ENCODE measurements around the gene EIF5B. TPM values are rescaled to one million over a fixed set of nuclear protein-coding genes. Genes with fewer than 3 reads are reported as not detected.

Gene EIF5B
- total RNA-seq, 2 experiments from 2014 or later, result 71.6 to 75.3 TPM

- Mint-ChIP-seq H3K4me3 (no peak overlapping the region), H3K27ac (peak overlapping the region; percentile 9), H3K4me1 (ENCODE audit: low read depth) (peaks cover 4% of the 10 kb centered on the region), H3K36me3 (ENCODE audit: low read depth) (peaks cover 41% of the 10 kb centered on the region), H3K9me3 (no peaks in the 10 kb centered on the region), H3K27me3 (no peaks in the 10 kb centered on the region)
- POLR2A ChIA-PET, result no interaction called here
- no peak for DNase-seq
- no peak for TF ChIP-seq CTCF (IDR thresholded peaks at IDR 0.05)
- intact Hi-C loops (cut with micrococcal nuclease), result no loop called here
- ATAC-seq, result no peak
- CTCF ChIA-PET, result no interaction called here
These were observed 58.5 kb downstream of the EIF5B start for GRCh38 chr2:99395589-99396130.

GRCh38 chr2:99397266-99397920 is 60.2 kb downstream of the EIF5B start:
- no peaks in the 10 kb centered on the region for H3K27me3 Mint-ChIP-seq

GRCh38 chr2:99398303-99398702 is 61.1 kb downstream of the EIF5B start:
- Mint-ChIP-seq H3K27ac (peak overlapping the region; percentile 52), H3K9me3 (no peaks in the 10 kb centered on the region), H3K4me1 (ENCODE audit: low read depth) (peaks cover 9% of the 10 kb centered on the region), H3K27me3 (no peaks in the 10 kb centered on the region), H3K4me3 (no peak overlapping the region), H3K36me3 (ENCODE audit: low read depth) (peaks cover 42% of the 10 kb centered on the region)
- CTCF ChIA-PET, result no interaction called here
- POLR2A ChIA-PET, result interaction anchor here (0.9 kb wide), 1 partner anchor 11 kb away, joined by 3 read pairs; no protein-coding TSS in a partner anchor
- ATAC-seq (no peak), DNase-seq (no peak)
- no peak for TF ChIP-seq CTCF (IDR thresholded peaks at IDR 0.05)
- intact Hi-C loops (cut with micrococcal nuclease), result no loop called here

More at GRCh38 chr2:99397266-99397920, 60.2 kb downstream of the EIF5B start:
- Mint-ChIP-seq H3K27ac (peak overlapping the region; percentile 52), H3K4me3 (no peak overlapping the region), H3K36me3 (ENCODE audit: low read depth) (peaks cover 36% of the 10 kb centered on the region), H3K9me3 (no peaks in the 10 kb centered on the region), H3K4me1 (ENCODE audit: low read depth) (peaks cover under 1% of the 10 kb centered on the region)
- ChIA-PET POLR2A (no interaction called here), CTCF (no interaction called here)
- no peak for TF ChIP-seq CTCF (IDR thresholded peaks at IDR 0.05)
- intact Hi-C loops (cut with micrococcal nuclease), result no loop called here
- no peak for ATAC-seq
- DNase-seq, result no peak

DNA sequence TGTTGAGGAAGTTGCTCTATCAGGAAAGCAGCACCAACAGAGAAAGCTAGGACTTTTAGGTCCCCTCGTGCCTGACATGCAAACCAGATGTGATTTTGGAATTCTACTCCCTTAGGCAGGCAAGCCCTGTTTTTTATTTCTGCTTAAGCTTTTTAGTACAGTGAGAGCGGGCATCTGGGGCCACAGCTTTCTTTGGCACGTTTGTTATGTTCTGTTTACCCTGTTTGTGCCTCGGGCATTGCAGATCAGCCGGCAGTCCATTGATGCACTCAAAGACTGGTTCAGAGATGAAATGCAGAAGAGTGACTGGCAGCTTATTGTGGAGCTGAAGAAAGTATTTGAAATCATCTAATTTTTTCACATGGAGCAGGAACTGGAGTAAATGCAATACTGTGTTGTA is 61.9 kb downstream of the EIF5B start:
- no peaks in the 10 kb centered on the region for H3K9me3 Mint-ChIP-seq
- H3K27me3 Mint-ChIP-seq, result no peaks in the 10 kb centered on the region
- peak overlapping the region; percentile 52 for H3K27ac Mint-ChIP-seq
- H3K4me3 Mint-ChIP-seq, result no peak overlapping the region
- TF ChIP-seq CTCF (IDR thresholded peaks at IDR 0.05), result no peak
- no peak for ATAC-seq
- ChIA-PET CTCF (no interaction called here), POLR2A (interaction anchor here (0.9 kb wide), 1 partner anchor 11 kb away, joined by 3 read pairs; no protein-coding TSS in a partner anchor)
- no peak for DNase-seq
- H3K36me3 Mint-ChIP-seq (ENCODE audit: low read depth), result peaks cover 48% of the 10 kb centered on the region
- intact Hi-C loops (cut with micrococcal nuclease), result no loop called here
- peaks cover 16% of the 10 kb centered on the region for H3K4me1 Mint-ChIP-seq (ENCODE audit: low read depth)

DNA sequence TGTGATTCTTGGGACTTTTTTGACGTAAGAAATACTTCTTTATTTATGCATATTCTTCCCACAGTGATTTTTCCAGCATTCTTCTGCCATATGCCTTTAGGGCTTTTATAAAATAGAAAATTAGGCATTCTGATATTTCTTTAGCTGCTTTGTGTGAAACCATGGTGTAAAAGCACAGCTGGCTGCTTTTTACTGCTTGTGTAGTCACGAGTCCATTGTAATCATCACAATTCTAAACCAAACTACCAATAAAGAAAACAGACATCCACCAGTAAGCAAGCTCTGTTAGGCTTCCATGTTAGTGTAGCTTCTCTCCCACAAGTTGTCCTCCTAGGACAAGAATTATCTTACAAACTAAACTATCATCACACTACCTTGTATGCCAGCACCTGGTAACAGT is 62.6 kb downstream of the EIF5B start:
- peaks cover 53% of the 10 kb centered on the region for H3K36me3 Mint-ChIP-seq (ENCODE audit: low read depth)
- no peak for DNase-seq
- POLR2A ChIA-PET, result no interaction called here
- ATAC-seq, result no peak
- no peak overlapping the region for H3K27ac Mint-ChIP-seq
- intact Hi-C loops (cut with micrococcal nuclease), result no loop called here
- H3K4me3 Mint-ChIP-seq, result no peak overlapping the region
- no peak for TF ChIP-seq CTCF (IDR thresholded peaks at IDR 0.05)
- no peaks in the 10 kb centered on the region for H3K27me3 Mint-ChIP-seq
- H3K4me1 Mint-ChIP-seq (ENCODE audit: low read depth), result peaks cover 16% of the 10 kb centered on the region
- no peaks in the 10 kb centered on the region for H3K9me3 Mint-ChIP-seq
- CTCF ChIA-PET, result no interaction called here

All from activated CD8-positive, alpha-beta T cell treated with anti-CD3 and anti-CD28 coated beads for 36 hours (primary cell).